ENCODE measurements around the gene HMOX1. TPM values are rescaled to one million over a fixed set of nuclear protein-coding genes. Genes with fewer than 3 reads are reported as not detected.

HMOX1 gene
- total RNA-seq, 2 donors from 2014 or later, result 1.9 to 11.1 TPM

DNA sequence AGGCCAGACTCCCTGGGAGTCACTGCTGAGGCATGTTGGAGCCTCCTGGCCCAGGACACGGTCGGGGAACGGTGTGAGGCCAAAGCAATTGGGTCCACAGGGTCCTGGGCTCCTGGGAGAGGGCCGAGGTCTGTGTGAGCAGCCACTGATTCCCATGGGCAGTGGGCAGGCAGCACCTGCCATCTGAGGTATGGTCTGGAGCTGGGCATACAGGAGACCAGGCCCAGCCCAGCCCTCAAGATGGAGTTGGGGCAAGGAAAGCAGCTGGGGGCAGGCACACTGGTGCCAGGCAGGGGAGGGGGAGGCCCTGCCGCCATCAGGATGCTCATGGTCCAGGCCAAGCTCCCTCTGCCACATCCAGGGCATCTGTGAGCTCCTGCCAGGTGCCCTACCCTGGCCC, 32.2 kb upstream of the HMOX1 start:
- Histone ChIP-seq H3K36me3 (peaks cover 41% of the 10 kb centered on the region), H3K27ac (no peak overlapping the region), H3K9me3 (no peaks in the 10 kb centered on the region), H3K4me3 (no peak overlapping the region), H3K4me1 (peaks cover 0 to 33% of the 10 kb centered on the region in 2 donors), H3K27me3 (no peaks in the 10 kb centered on the region)
- TF ChIP-seq, protein P1, sequence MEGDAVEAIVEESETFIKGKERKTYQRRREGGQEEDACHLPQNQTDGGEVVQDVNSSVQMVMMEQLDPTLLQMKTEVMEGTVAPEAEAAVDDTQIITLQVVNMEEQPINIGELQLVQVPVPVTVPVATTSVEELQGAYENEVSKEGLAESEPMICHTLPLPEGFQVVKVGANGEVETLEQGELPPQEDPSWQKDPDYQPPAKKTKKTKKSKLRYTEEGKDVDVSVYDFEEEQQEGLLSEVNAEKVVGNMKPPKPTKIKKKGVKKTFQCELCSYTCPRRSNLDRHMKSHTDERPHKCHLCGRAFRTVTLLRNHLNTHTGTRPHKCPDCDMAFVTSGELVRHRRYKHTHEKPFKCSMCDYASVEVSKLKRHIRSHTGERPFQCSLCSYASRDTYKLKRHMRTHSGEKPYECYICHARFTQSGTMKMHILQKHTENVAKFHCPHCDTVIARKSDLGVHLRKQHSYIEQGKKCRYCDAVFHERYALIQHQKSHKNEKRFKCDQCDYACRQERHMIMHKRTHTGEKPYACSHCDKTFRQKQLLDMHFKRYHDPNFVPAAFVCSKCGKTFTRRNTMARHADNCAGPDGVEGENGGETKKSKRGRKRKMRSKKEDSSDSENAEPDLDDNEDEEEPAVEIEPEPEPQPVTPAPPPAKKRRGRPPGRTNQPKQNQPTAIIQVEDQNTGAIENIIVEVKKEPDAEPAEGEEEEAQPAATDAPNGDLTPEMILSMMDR (IDR thresholded peaks at IDR 0.05), result no peak
- DNase-seq (ENCODE audit: low spot score), result no peak

DNA sequence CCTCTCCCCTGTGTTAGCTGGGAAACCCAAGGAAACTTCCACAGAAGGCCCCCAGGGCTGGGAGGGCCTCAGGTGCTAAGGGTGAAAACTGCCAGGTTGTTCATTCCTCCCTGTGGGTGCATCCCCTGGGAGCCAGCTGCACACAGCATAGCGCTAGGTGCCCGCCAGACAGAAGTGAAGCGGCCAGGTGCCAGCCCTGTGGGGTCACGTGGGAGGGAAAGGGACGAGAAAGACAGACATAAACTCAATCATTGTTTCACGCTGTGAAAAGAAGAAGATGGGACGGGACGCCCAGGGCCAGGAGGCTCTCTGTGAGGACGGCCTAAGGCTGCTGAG, 31.6 kb upstream of the HMOX1 start:
- TF ChIP-seq, protein P1 (IDR thresholded peaks at IDR 0.05), result no peak
- no peak overlapping the region for H3K4me3 ChIP-seq
- peaks cover 0 to 33% of the 10 kb centered on the region in 2 donors for H3K4me1 ChIP-seq
- no peaks in the 10 kb centered on the region for H3K27me3 ChIP-seq
- no peak for DNase-seq (ENCODE audit: low spot score)
- peak overlapping the region in 1 of 2 donors; percentile 90 for H3K27ac ChIP-seq
- H3K36me3 ChIP-seq, result peaks cover 35% of the 10 kb centered on the region
- H3K9me3 ChIP-seq, result no peaks in the 10 kb centered on the region

DNA sequence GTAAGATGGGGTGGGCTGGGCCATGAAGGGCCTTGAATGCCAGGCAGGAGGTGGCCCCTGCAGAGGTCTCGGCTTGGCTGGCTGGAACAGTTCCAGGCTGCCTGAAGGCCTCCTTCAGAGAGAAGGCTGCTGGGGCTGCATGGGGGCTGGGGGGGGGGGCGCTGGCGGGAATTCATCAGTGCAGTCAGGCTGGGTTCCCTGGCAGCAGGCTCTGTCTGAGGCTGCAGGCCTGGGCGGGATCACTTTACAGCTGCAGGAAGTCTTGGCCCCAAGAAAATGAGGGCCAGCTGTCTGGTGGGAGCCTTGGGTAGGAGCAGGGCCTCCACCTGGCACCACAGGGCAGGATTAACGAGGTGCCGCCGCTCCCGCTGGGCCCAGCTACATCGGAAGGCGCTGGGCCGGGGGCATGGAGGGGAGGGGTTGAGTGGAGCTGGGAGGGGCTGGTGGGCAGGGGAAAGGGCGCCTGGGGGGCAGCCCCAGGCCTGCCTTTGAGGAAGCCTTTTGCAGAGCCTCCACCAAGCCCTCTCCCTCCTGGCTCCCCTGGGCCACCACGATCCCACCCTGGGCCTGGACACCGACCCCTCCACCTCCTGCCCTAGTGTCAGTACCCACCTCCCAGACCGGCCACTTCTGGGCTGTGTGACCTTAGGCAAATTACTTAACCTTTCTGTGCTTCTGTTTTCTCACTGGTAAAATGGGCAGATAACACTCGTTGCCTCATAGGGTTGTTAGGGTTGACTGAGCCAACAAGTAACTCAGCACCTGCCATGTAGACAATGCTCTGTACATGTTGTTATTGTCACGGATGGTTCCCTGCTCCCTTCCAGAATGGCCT, 31.0 kb upstream of the HMOX1 start:
- Histone ChIP-seq H3K4me3 (no peak overlapping the region), H3K27me3 (no peaks in the 10 kb centered on the region), H3K9me3 (no peaks in the 10 kb centered on the region), H3K4me1 (peaks cover 0 to 33% of the 10 kb centered on the region in 2 donors), H3K27ac (peak overlapping the region; percentile 80 to 90), H3K36me3 (peaks cover 30% of the 10 kb centered on the region)
- TF ChIP-seq, protein P1 (IDR thresholded peaks at IDR 0.05), result no peak
- DNase-seq (ENCODE audit: low spot score), result no peak

DNA sequence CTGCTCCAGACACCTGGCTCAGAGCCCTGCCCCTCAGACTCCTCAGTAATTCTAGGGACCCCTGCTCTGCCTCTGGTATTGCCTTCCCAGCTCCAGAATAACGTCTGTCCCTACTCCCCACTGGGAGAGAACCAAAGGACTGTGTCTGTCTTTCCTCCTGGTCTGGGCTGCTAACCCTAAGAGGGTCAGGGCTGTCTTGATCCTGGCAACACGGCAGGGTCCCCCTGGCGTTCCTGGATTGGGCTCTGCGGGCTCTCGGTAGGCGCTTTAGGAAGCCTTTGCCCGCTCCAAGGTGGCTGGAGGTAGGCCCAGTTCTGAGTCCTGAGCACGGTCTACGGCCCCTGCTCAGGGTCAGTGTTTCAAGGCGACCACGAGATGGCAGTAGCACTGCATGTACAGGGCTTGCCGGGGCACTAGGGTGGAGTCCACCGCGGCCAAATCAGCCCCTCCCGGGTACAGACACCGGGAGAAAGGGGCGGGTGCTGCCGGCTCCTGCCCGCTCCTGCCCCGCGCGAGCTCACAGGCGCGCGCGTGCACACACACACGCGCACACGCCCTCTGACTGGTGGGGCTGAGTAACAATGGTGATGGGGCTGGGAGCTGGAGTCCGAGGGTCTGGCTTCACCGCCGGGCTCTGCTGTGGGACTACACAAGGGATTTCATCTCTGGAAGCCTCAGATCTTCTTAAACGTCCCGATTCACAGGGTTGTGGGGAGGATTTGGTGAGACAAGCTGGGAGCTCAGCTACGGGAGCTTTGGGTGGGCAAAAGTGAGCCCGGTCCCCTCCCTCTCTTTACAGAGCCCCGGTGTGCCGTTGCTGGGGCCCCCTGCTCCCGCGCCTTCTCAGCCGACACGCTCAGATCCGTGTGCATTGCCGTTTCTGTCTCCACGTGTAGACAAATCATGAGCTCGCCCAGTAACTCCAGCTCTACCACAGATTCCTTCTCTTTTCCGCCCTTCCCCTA, 30.1 kb upstream of the HMOX1 start:
- TF ChIP-seq, protein P1 (IDR thresholded peaks at IDR 0.05), result peak; percentile 70 to 93
- H3K27ac ChIP-seq, result peak overlapping the region; percentile 80 to 90
- peaks cover 0 to 33% of the 10 kb centered on the region in 2 donors for H3K4me1 ChIP-seq

DNA sequence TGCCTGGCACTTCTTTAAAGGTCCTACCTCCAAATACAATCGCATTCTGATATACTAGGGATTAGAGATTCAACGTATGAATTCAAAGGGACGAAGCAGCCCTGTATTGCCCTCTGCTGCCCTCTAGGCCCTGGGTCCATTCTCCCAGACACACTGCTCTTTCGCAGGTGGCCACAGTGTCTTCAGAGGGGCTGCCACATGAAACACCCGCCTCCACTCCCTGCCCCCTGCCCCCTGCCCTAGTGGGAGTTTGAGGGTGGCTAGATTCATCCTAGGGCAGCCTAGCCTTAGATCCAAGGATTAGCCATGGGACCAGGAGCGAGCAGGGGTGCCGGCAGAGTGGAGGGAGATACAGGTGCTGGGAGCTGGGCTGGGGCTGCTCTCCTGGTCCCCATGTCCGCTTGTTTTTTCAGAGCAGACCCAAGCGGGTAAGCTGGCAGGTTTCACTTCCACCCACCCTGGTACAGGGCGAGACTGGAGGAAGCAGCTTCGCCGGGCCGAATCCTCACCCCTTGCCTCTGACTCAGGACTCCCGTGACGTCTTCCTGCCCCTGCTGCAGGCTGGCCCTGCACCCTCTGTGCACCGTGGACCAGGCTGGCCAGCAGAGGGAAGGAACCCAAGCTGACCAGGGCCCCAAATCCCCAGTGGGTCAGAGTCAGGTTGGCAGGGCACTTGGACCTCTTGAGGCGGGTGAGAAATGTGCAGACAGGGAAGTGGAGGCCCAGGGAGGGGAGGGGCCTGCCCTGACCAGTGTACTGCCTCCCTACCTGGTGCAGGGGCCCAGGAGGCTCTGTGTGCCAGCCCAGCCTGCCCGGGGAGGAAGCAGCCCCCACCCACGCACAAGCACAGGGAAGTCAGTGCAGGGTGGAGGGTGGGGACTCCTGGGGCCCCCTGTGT, 28.4 kb upstream of the HMOX1 start:
- H3K27ac ChIP-seq, result peak overlapping the region; percentile 80 to 90
- H3K9me3 ChIP-seq, result no peaks in the 10 kb centered on the region
- no peaks in the 10 kb centered on the region for H3K27me3 ChIP-seq
- TF ChIP-seq, protein P1 (IDR thresholded peaks at IDR 0.05), result peak in 1 of 2 donors; percentile 39
- no peak overlapping the region for H3K4me3 ChIP-seq
- peaks cover 9% of the 10 kb centered on the region for H3K36me3 ChIP-seq
- peak; percentile 79 for DNase-seq (ENCODE audit: low spot score)
- peaks cover 0 to 33% of the 10 kb centered on the region in 2 donors for H3K4me1 ChIP-seq

More for the DNA sequence above, 30.1 kb upstream of the HMOX1 start:
- peak; percentile 95 for DNase-seq (ENCODE audit: low spot score)
- H3K9me3 ChIP-seq, result no peaks in the 10 kb centered on the region
- no peaks in the 10 kb centered on the region for H3K27me3 ChIP-seq
- H3K36me3 ChIP-seq, result peaks cover 25% of the 10 kb centered on the region
- H3K4me3 ChIP-seq, result peak overlapping the region; percentile 28 to 59
